ENCODE data around the gene GLRX3.

GRCh38 chr10:130121486-130122079, 14.6 kb upstream of the GLRX3 start:
- no peak for TF ChIP-seq CTCF (IDR thresholded peaks at IDR 0.05)
- TF ChIP-seq POLR2A (IDR thresholded peaks at IDR 0.05): no peak
- no peak for TF ChIP-seq POLR2AphosphoS5 (IDR thresholded peaks at IDR 0.05; ENCODE audit: insufficient read depth in 1 of 2, low read depth in 1 of 2)

Measured in vagina (tissue), 2 donors.